Stimulated activated CD4-positive, alpha-beta T cell treated with anti-CD3 and anti-CD28 coated beads, Interleukin-12 subunit alpha, Interleukin-12 subunit beta, amount 100 ng/mL, for 48 hours (primary cell): ENCODE results near the gene PODNL1.
A peak's percentile ranks its signal among the peaks of the same experiment; 100 is the strongest.

Experiments
- DNase-seq, 3 donors: peaks; one replicate each; pipeline ENCODE4 v3.0.0-alpha.2; 2020; ENCODE audit warnings: low read depth in 2 of 3, low spot score in 1 of 3

Gene PODNL1, protein sequence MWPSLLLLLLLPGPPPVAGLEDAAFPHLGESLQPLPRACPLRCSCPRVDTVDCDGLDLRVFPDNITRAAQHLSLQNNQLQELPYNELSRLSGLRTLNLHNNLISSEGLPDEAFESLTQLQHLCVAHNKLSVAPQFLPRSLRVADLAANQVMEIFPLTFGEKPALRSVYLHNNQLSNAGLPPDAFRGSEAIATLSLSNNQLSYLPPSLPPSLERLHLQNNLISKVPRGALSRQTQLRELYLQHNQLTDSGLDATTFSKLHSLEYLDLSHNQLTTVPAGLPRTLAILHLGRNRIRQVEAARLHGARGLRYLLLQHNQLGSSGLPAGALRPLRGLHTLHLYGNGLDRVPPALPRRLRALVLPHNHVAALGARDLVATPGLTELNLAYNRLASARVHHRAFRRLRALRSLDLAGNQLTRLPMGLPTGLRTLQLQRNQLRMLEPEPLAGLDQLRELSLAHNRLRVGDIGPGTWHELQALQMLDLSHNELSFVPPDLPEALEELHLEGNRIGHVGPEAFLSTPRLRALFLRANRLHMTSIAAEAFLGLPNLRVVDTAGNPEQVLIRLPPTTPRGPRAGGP

DNA sequence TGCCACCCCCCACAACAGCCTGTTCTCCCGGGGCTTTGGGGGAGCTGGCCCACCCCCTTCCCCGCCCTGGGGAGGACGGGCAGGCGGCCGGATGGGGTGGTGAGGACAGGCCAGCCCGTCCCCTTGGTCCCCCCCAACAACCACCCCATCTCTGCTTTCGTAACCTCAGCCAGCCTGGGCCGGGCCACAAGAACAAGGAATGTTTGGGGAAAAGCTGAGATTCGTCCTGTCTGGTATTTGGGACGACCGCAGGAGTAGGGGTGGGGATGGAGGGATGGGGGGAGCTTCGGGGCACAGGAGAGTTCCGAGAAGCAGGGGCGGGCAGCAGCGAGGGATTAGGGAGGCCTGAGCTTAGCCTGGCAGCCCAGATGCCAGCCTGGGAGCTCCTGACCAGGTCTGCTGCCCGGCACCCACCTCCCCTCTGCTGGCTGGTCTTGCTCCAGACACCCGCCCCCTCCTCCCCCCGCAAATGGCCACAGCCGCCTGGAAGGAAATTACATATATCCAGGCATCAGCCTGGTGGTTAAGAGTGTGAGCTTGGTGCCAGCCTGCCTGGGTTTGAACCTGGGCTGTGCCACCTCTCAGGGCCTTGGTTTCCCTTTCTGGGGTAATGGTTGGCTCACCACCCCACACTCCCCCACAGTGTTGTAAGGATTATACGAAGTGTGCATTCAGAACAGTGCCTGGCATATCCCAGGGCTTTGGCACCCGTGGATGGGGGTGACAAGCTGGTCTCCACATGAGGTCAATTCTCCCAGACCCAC is at the start of gene PODNL1:
PODNL1 (minus strand) TSS at position 117 of the 764 bp plus-strand sequence. CDS start 236 bp downstream, outside the sequence.
- DNase-seq: no peak

DNA sequence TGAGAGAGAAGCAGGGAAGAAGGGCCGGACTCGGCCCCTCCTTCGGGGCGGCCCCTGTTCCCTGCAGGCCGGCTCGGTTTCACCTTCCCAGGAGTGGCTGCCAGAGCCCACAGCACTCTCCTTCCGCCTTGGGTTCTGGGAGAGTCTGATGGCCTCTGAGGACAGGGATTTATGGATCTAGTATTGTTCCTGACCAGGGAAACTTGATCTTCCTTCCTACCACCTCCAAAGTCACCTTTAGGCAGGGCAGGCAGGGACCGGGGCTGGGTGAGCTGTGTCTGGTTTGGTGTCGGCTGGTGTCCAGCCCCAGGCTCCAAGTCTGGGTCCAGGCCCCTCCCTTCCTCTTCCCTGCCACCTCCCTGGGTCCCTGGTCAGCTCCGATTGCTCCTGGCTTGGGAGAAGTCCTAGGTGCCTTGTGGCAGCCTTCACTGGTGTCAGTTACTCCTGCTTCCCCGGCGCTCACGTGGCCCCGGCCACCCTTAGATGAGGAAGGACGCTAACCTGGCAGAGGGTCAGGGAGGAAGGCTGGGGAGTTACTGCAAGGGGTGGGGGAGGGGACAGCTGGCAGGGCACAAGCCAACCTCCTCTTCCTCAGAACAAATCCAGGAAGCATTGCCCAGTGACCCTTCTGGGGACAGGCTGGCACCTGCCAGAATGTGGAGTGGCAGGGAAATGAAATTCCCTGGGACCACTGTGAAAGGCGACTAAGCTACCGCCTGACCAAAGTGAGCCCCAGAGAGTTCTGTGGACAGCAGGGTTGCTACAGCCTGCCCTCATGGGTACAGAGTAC is 49.1 kb upstream of the PODNL1 start:
- DNase-seq: no peak

GRCh38 chr19:13986348-13986904 is 48.2 kb upstream of the PODNL1 start:
- peak; percentile 97 to 98 (median 98) for DNase-seq

DNA sequence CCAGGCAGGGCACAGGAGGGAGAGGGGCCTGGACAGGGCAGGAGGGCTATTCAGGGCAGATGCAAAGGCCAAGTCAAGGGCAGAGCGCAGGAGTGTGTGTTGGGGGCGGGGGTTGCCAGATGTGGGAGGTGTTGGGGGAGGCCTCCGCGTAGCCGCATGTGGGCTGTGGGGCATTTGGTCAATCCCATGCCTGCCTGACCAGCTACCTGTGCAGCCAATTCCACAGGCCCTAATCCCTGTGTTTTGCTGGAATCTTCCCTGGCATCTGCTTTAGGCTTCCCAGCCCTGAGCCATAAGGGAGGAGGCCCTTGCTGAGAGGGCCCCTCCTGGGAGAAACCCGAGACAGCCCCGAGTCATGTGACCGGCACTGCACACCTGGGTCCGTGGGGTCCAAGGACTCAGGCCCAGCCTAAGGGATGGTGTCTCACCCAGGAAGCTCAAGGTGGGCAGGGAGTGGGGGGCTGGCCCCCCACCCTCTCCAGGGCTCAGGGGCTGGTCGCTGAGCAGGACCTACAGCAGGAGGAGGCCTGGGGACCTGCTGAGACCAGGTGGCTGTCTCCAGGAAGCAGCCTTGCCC is 47.6 kb upstream of the PODNL1 start:
- DNase-seq: no peak

- no peak for DNase-seq
Measured at GRCh38 chr19:13984875-13985741, 46.9 kb upstream of the PODNL1 start.

GRCh38 chr19:13984186-13984585 is 46.0 kb upstream of the PODNL1 start:
- DNase-seq: no peak

GRCh38 chr19:13983213-13983889 is 45.1 kb upstream of the PODNL1 start:
- no peak for DNase-seq

- DNase-seq: no peak
Measured at GRCh38 chr19:13982773-13983172, 44.6 kb upstream of the PODNL1 start.

GRCh38 chr19:13981988-13982501 is 43.8 kb upstream of the PODNL1 start:
- DNase-seq: no peak

DNA sequence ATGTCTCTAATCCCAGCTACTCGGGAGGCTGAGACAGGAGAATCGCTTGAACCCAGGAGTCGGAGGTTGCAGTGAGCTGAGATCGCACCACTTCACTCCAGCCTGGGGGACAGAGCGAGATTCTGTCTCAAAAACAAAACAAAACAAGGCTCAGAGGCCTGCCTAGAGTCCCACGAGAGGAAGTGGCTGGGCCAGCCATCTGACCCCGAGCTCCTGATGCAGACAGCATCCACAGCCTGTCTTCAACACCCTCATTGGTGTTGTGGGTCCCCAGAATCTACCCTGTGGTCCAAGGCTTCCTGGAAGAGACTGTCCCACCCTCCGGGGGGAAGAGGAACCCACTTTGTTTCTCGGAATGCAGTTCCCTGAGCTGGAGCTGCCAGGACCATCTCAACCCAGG is 43.2 kb upstream of the PODNL1 start:
- no peak for DNase-seq

GRCh38 chr19:13981021-13981420 is 42.8 kb upstream of the PODNL1 start:
- no peak for DNase-seq

DNA sequence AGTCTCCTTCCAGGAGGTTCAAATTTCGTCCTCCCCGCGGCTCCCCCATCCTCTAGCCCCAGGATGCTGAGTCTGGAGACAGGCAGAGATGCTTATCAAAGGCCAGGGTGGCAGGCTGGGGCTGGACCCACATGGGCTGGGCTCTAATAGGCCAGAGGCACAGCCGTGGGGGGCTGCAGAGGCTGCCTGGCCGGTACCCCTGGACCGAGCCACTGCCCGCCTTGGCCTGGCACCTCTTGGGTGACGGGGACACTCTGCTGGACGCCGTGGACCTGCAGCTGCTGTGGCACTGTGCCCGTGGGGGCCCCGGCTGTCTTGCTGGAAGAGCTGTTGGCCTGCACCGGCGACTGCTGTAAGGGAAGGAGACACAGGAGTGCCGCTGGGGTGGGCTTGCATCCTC is 42.1 kb upstream of the PODNL1 start:
- no peak for DNase-seq

- no peak for DNase-seq
Measured at GRCh38 chr19:13979686-13980085, 41.5 kb upstream of the PODNL1 start.

DNA sequence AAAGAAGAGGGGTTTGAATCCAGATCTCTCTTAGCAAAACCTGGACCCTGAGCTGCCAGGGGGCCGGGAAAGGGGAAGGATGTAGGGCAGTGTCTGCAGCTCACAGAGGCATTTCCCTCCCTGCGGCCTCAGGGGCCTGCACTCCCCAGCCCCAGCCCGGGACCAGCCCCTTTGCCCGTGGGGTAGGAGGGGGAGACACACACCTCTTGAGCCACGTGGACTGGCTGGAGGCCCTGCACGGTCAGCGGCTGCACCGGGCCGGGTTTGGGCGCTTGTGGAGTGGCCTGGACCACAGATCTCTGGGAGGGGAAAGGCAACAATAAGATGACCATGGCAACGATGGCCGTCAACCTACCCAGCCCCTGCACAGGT is 41.0 kb upstream of the PODNL1 start:
- no peak for DNase-seq

DNA sequence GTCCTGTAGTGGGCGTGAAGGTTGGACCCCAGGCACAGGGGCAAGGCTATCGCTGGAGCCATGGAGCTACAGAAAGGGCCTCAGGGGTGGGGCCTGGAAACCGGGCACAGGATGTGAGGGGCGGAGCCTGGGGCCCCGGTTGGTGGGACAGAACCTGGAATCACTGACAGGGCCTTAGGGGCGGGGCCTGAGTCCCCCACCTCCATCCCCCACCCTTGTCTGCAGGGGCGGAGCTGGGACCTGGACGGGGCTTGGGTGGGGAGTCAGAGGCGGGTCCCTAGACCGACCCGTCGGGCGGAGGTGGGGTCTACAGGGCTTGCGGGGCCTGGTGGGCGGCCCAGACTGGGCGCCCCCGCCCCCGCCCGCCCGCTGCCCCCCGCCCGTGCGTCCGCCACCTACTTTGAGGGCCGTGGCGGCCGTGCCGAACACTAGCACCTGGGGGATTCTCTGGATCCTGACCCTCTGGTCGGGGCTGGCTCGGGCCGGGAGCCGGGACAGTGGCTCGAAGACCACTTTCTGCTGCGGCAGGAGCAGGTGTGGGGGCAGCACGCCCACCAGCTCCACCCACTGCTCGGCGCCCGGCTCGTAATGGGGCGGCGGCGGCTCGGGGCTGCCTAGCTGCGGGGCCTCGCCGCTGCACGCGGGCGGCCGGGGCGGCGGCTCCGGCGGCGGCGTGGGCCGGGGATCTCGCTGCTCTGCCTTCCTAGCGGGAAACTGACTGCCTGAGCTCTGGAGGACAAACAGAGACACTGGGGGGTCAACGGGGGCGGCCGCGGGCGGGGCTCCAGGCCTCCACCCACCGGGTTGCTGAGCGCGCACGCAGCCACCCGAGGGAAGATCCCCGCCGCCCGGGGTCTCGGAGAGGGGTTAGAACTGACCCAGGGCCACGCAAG is 40.4 kb upstream of the PODNL1 start:
- no peak for DNase-seq

GRCh38 chr19:13977803-13978202 is 39.6 kb upstream of the PODNL1 start:
- no peak for DNase-seq

DNA sequence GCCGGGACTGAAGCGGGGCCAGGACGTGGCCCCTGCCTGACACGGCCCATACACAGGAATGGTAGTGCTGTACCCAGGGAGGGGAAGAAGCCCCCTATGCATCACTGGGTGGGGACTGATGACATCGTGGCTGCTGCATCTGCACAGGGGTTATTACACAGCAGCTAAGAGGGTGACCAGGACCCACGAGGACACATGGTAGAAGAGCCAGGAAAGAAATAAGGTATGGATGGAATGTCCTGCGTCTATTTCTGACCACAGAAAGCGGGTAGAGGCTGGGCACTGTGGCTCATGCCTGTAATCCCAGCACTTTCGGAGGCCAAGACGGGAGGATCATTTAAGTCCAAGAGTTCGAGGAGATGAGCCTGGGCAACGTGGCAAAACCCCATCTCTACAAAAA is 38.2 kb upstream of the PODNL1 start:
- DNase-seq: no peak

- DNase-seq: no peak
Measured at GRCh38 chr19:13975870-13976269, 37.7 kb upstream of the PODNL1 start.
